ENCODE data around the gene KLK1.
"Not testable (repeated sequence)": the region's sequence is repeated elsewhere in the genome, so short reads cannot be mapped to it uniquely, and the experiment has no call there.

KLK1 gene

DNA sequence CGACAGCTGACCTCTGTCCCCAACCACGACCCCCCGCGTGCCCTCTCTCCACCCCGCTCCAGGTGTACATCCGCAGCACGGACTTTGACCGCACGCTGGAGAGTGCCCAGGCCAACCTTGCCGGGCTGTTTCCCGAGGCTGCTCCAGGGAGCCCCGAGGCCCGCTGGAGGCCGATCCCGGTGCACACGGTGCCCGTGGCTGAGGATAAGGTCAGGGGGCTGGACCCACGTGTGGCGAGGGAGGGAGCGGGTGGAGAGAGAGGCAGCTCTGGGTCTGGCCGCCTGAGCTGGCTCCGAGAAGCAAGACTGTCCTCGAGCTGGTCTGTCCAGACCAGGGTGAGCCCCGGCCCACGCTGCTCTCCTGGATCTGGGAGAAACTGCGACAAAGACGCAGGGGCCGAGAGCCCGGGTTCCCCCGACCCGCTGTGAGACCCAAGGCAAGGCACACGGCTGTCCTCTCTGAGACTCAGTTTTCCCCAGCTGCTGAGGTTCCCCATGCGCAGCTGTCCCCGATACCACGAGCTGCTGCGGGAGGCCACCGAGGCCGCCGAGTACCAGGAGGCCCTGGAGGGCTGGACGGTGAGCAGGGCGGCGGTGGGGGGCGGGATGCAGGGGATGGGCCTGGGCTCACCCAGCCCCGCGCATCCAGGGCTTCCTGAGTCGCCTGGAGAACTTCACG lies 31.9 kb downstream of the KLK1 start:
- DNase-seq = no peak

DNA sequence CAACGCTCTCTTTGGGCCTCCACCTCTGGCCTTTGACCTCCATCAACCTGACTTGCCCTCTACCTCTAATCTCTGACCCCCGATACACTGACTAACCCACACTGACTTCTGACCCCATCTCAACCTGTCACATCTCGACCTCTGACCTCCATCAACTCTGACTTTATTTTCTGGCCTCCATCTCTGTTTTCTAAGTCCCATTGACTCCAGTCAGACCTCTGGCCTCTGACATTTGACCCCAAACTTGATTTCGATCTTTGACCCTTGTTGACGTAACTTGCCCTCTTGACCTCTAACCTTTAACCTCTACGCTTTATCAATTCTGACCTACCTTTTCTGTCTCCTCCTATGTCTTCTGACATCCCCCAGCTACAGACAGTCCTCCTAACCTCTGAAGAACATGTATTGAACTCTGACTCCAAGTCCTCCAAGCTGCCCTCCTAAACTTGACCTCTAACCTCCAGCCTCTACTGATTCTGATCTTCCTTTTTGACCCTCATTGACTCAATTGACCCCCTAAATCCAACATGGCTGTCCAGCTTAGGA lies 32.6 kb downstream of the KLK1 start:
- DNase-seq = no peak

DNA sequence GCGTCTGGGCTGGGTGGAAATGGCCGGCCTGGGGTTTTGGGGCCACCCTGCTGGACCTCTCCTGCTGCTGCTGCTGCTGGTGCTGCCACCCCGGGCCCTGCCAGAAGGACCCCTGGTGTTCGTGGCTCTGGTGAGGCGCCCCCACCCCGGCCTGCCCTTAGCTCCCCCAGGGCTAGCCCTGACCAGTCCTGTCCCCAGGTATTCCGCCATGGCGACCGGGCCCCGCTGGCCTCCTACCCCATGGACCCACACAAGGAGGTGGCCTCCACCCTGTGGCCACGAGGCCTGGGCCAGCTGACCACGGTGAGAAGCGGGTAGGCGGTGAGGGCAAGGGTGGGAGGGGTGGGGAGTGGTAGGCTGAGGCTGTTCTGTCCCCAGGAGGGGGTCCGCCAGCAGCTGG lies 33.2 kb downstream of the KLK1 start, which contains the start of gene ACP4:
ACP4 (plus strand) TSS at position 20 of the 400 bp plus-strand sequence; CDS start at position 20, 0 bp downstream.
- no peak for DNase-seq

DNA sequence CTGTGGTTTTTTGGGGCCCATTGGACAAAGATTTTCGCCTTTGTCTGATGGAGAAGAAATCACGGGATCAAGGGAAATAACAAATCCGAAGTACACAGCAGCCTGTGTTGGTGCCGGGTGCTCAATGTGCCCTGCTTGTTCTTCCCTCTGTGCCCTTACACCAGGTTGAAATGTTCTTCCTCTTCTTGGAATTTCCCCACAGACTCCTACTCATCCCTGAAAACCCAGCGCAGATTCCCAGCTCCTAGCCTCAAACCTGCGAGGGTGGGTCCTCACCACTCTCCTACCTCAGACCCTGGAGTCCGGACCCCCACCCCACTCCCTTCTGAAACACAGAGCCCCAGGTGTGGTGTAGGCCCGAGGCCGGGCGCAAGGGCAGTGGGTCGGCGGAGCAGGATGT lies 38.3 kb downstream of the KLK1 start:
- no peak for DNase-seq

DNA sequence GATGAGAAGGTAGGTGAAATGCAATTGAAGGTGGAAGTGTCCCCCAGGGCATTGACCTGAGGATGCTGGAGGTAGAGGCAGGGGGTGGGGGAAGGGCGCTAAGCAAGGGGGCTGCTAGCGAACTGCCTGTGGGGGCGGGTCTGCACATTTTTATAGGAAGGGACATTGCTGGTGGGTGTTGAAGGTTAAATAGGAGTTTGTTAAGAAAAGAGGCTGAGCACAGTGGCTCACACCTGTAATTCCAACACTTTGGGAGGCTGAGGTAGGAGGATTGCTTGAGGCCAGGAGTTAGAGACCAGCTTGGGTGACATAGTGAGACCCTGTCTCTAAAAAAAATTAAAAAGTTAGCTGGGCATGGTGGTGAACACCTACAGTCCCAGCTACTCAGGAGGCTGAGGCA lies 38.9 kb downstream of the KLK1 start:
- no peak for DNase-seq

DNA sequence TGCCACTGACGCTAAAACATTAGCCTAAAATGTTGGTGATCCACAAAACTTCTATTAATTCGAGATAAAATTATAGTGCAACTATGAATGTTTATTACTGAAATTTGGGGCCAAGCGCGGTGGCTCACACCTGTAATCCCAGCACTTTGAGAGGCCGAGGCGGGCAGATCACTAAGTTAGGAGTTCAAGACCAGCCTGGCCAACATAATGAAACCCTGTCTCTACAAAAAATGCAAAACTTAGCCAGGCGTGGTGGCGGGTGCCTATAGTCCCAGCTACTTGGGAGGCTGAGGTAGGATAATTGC lies 39.8 kb downstream of the KLK1 start:
- not testable (repeated sequence) for DNase-seq

DNA sequence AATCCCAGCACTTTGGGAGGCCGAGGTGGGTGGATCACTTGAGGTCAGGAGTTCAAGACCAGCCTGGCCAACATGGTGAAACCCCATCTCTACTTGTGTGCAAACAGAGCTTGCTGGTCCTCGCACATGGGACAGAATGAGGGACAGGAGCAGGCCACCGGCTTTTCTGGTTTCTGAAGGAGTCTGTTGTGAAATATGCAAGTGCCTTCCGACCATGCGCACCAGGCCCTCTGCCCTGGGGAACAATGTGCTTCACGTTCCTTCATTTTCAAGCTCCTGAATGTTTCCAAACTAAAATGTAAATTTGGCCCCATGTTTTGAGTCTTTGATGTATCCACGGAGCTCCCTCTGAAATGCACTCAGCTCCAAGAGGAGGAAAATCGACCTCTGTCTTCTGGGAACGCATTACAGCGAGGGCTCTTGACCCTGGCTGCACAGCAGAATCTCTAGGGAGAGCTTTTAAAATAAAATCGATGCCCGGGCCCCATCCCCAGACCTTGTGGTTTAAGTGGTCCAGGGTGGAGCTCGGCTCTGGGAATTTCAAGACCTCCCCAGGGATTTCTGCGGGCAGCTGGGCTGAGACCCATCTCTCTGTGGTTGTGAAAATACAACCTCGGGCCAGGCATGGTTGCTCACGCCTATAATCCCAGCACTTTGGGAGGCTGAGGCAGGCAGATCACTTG lies 42.7 kb downstream of the KLK1 start:
- DNase-seq = peak; percentile 75

DNA sequence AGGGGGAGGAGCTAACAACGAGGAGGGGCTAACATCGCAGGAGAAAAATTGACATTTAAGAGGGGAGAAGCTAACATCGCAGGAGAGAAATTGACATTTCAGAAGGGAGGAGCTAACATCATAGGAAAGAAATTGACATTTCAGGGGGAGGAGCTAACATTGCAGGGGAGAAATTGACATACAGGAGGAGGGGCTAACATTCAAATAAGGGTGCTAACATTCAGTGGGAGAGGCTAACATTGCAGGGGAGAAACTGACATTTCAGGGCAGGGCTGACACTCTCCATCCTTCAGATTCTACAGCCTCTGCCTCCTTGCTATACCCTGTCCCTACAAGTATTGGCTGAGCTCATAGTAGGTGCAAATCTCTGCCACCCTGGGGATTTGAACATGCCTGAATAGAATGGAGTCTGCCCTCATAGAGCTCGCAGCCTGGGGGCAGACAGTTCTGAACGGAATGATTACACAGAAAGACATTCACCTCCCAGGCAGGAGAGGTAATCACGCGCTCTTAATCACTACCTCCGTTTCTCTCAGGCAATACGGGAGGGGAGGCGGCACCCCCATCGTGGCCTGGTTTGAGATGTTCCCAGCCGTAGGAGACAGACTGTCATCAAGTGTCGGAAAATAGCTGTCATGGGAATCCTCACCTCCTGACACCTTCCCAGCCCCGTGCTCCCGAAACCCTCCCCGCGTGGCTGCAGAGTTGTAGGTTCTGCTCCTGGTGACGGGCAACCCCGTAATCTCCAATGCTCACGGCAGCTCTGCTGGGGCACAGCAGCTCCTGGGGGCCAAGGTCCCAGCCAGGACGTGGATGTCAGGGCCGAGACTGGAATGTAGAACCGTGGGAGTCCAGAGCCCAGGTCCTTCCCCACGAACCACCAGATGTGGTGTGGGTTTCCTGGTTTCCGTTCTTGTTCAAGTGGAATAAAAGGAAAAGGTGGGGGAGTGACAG lies 43.8 kb downstream of the KLK1 start:
- DNase-seq = peak; percentile 92

DNA sequence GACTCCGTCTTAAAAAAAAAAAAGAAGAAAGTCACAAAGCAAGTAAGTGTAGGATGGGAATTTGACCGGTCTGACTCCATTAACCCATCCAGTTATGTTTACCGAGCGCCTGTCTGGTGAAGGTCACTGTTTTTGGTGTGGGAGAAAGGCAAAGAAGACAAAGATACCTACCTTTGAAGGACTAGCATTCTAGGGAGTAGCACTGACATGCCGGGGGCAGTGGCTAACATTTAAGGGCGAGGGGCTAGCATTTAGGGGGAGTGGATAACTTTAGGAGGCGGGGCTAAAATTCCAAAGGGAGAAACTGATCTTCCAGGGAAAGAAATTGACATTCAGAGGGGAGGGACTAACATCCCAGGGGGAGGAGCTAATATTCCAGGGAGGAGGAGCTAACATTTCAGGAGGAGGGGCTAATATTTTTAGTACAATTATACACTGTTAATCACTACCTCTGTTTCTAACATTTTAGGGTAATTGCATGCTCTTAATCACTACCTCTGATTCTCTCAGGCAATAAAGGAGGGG lies 44.6 kb downstream of the KLK1 start:
- no peak for DNase-seq

DNA sequence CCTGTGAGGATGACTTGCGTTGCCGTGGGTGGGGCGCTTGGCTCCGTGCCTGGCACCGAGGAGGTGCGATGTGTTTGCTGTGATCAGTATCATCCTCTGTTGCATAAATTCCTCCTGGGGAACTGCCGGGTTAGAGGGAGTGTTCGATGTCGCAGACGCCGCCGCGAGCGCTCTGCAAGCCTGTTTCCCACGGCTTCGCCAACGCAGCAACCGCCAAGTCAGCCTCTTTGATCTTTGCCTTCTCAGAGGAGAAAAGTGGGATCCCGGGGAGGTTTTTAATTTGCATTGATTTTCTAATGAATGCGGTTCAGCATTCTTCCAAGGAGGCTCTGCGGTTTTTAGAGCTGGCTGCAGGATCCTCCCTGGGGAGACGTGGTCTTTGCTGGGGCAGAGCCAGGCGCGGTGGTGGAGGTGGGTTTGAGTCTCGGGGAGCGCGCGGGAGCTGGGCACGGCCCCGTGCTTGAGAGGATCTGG lies 45.7 kb downstream of the KLK1 start:
- peak; percentile 91 for DNase-seq

DNA sequence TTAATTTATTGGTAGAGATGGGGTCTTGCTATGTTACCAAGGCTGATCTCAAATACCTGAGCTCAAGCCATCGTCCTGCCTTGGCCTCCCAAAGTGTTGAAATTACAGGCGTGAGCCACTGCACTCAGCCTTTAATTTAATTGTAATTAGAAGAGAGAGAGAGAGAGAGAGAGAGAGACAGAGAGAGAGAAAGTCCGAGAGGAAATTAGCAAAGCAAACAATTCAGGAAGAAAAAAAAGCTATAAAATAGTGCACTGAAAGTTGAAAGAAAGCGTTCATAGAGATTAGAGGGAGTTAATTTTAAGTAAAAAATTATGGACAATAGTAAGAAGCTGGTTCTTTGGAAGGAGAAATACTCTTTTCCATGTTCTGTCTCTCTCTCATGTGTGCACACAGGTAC lies 46.3 kb downstream of the KLK1 start:
- DNase-seq = no peak

DNA sequence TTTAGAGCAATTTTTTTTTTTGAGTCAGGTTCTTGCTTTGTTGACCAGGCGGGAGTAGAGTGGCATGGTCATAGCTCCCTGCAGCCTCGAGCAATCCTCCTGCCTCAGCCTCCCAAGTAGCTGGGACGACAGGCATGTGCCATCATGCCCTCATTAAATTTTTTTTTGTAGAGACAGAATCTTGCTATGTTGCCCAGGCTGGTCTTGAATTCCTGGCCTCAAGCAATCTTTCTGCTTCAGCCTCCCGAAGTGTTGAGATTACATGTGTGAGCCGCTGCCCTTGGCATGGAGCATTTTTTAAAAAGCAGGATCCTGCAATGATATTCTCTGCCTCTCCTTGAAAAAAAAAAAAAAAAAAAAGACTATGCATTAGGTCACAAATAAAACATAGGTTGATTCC lies 47.5 kb downstream of the KLK1 start:
- no peak for DNase-seq

DNA sequence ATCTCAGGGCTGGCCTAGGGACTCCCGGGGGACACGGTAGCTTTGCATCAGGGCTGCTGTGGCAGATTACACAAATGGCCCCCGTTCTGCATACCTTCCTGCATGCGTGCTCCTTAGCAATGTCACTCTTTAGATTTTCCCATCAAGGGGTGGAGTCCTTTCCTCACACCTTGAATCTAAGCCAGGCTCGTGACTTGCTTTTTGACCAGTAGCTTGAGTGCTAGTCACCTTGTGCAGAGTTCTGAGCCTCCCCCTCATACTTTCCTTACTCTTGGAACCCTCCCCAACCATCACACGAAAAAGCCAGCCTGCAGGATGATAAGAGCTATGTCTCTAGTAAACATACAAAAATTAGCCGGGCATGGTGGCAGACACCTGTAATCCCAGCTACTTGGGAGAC lies 50.1 kb downstream of the KLK1 start:
- DNase-seq = not testable (repeated sequence)

DNA sequence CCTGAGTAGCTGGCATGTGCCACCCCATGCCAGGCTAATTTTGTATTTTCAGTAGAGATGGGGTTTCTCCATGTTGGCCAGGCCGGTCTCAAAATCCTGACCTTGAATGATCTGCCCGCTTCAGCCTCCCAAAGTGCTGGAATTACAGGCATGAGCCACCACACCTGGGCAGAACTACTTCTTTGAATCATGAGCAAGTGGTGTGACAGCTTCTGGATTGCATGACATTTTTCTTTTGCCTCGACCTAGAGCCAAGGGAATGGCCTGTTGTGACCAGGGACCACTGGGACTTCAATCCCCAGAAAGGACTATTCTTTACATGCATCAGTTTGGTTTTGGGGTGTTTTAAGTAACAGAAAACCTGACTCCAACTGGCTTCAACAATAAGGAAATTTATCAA lies 50.7 kb downstream of the KLK1 start:
- DNase-seq = not testable (repeated sequence)

DNA sequence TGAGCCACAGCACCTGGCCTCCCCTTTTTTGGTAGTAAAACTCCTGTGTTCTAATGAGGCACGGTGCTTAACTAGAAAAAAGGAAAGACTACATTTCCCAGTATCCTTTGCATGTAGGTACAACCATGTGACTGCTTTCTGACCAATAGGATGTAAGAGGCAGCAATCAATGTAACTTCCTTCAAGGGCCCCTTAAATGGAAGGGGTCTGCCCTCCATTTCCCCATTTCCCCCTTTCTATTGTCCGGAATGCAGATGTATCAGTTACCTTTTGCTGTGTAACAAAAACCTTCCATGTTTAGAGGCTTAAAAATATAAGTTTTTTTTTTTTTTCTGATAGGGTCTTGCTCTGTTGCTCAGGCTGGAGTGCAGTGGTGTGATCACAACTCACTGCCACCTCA lies 51.1 kb downstream of the KLK1 start:
- DNase-seq = no peak

DNA sequence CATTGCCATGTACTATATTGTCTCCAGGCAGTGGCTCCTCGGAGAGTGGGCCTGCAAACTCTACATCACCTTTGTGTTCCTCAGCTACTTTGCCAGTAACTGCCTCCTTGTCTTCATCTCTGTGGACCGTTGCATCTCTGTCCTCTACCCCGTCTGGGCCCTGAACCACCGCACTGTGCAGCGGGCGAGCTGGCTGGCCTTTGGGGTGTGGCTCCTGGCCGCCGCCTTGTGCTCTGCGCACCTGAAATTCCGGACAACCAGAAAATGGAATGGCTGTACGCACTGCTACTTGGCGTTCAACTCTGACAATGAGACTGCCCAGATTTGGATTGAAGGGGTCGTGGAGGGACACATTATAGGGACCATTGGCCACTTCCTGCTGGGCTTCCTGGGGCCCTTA lies 52.7 kb downstream of the KLK1 start:
- no peak for DNase-seq

DNA sequence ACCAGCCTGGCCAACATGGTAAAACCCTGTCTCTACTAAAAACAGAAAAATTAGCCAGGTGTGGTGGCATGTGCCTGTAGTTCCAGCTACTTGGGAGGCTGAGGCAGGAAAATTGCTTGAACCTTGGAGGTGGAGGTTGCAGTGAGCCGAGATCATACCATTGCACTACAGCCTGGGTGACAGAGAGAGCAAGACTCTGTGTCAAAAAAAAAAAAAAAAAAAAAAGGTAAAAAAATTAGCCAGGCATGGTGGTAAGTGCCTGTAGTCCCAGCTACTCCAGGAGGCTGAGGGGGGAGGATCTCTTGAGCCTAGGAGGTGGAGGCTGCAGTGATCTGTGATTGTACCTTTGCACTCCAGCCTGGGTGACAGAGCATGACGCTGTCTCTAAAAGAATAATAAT lies 53.4 kb downstream of the KLK1 start, which contains the start of gene GPR32:
GPR32 (plus strand) TSS at position 301 of the 400 bp plus-strand sequence. CDS start 137 bp downstream, outside the sequence.
- DNase-seq = not testable (repeated sequence)

All from islet precursor cell (in vitro differentiated cells).